ENCODE data around the gene C10orf105. TPM values are rescaled to one million over a fixed set of nuclear protein-coding genes. Genes with fewer than 3 reads are reported as not detected.
A peak's percentile ranks its signal among the peaks of the same experiment; 100 is the strongest.

Gene C10orf105
- total RNA-seq, 3 donors from 2014 or later (not counting 1 experiment from before 2014, with no cell fraction given), result 0.14 to 0.52 (median 0.40) TPM

GRCh38 chr10:71717056-71717455 lies 2.5 kb downstream of the C10orf105 start:
- no peaks in the 10 kb centered on the region for H3K27me3 Mint-ChIP-seq (ENCODE audit: low read depth in 2 of 2)
- H3K4me1 Mint-ChIP-seq, result peaks cover 19 to 45% of the 10 kb centered on the region in 2 donors
- no peak overlapping the region for H3K27ac Mint-ChIP-seq

GRCh38 chr10:71716426-71716825 lies 3.2 kb downstream of the C10orf105 start:
- Mint-ChIP-seq H3K4me1 (peaks cover 20 to 39% of the 10 kb centered on the region in 2 donors), H3K9me3 (no peaks in the 10 kb centered on the region), H3K4me3 (no peak overlapping the region), H3K27me3 (ENCODE audit: low read depth in 2 of 2) (no peaks in the 10 kb centered on the region), H3K27ac (no peak overlapping the region), H3K36me3 (no peaks in the 10 kb centered on the region)
- ATAC-seq (no peak), DNase-seq (no peak)
- H3K27ac ChIP-seq (ENCODE audit: low read length), result no peak overlapping the region
- intact Hi-C loops (cut with micrococcal nuclease), result no loop called here
- TF ChIP-seq CTCF (IDR thresholded peaks at IDR 0.05), result no peak
- H3K4me1 ChIP-seq (ENCODE audit: control insufficient read depth, insufficient read depth, low read length), result peaks cover 46% of the 10 kb centered on the region
- H3K36me3 ChIP-seq (ENCODE audit: control insufficient read depth, insufficient read depth, low read length), result no peaks in the 10 kb centered on the region
- no peaks in the 10 kb centered on the region for H3K27me3 ChIP-seq (ENCODE audit: control insufficient read depth, insufficient read depth, low read length)
- H3K4me3 ChIP-seq (ENCODE audit: low read length), result no peak overlapping the region
- 95% methylated on average over 5 of the region's 5 CpGs for WGBS (ENCODE audit: insufficient coverage)
- no peaks in the 10 kb centered on the region for H3K9me3 ChIP-seq (ENCODE audit: control insufficient read depth, insufficient read depth, low read length)

More at GRCh38 chr10:71717056-71717455, 2.5 kb downstream of the C10orf105 start:
- Histone ChIP-seq H3K36me3 (ENCODE audit: control insufficient read depth, insufficient read depth, low read length) (no peaks in the 10 kb centered on the region), H3K4me3 (ENCODE audit: low read length) (no peak overlapping the region), H3K9me3 (ENCODE audit: control insufficient read depth, insufficient read depth, low read length) (no peaks in the 10 kb centered on the region), H3K27me3 (ENCODE audit: control insufficient read depth, insufficient read depth, low read length) (no peaks in the 10 kb centered on the region), H3K27ac (ENCODE audit: low read length) (no peak overlapping the region), H3K4me1 (ENCODE audit: control insufficient read depth, insufficient read depth, low read length) (peaks cover 41% of the 10 kb centered on the region)
- ATAC-seq (no peak), DNase-seq (no peak)
- no peaks in the 10 kb centered on the region for H3K9me3 Mint-ChIP-seq
- no peak for TF ChIP-seq CTCF (IDR thresholded peaks at IDR 0.05)
- intact Hi-C loops (cut with micrococcal nuclease), result no loop called here
- 87% methylated on average over 4 of the region's 4 CpGs for WGBS (ENCODE audit: insufficient coverage)
- H3K4me3 Mint-ChIP-seq, result no peak overlapping the region
- H3K36me3 Mint-ChIP-seq, result no peaks in the 10 kb centered on the region

GRCh38 chr10:71715860-71716259 lies 3.7 kb downstream of the C10orf105 start:
- Histone ChIP-seq H3K27ac (ENCODE audit: low read length) (no peak overlapping the region), H3K27me3 (ENCODE audit: control insufficient read depth, insufficient read depth, low read length) (no peaks in the 10 kb centered on the region), H3K36me3 (ENCODE audit: control insufficient read depth, insufficient read depth, low read length) (no peaks in the 10 kb centered on the region), H3K4me3 (ENCODE audit: low read length) (no peak overlapping the region), H3K4me1 (ENCODE audit: control insufficient read depth, insufficient read depth, low read length) (peaks cover 46% of the 10 kb centered on the region), H3K9me3 (ENCODE audit: control insufficient read depth, insufficient read depth, low read length) (no peaks in the 10 kb centered on the region)
- no peak for DNase-seq
- no peak overlapping the region for H3K4me3 Mint-ChIP-seq
- no peaks in the 10 kb centered on the region for H3K9me3 Mint-ChIP-seq
- no peak for ATAC-seq
- WGBS (ENCODE audit: insufficient coverage), result 95% methylated on average over 20 of the region's 20 CpGs
- H3K36me3 Mint-ChIP-seq, result no peaks in the 10 kb centered on the region
- TF ChIP-seq CTCF (IDR thresholded peaks at IDR 0.05), result no peak
- intact Hi-C loops (cut with micrococcal nuclease), result no loop called here
- peaks cover 20 to 39% of the 10 kb centered on the region in 2 donors for H3K4me1 Mint-ChIP-seq
- H3K27me3 Mint-ChIP-seq (ENCODE audit: low read depth in 2 of 2), result no peaks in the 10 kb centered on the region
- H3K27ac Mint-ChIP-seq, result no peak overlapping the region

- Mint-ChIP-seq H3K27ac (no peak overlapping the region), H3K9me3 (no peaks in the 10 kb centered on the region), H3K36me3 (no peaks in the 10 kb centered on the region), H3K27me3 (ENCODE audit: low read depth in 2 of 2) (no peaks in the 10 kb centered on the region), H3K4me1 (peaks cover 20 to 35% of the 10 kb centered on the region in 2 donors), H3K4me3 (no peak overlapping the region)
- Histone ChIP-seq H3K9me3 (ENCODE audit: control insufficient read depth, insufficient read depth, low read length) (no peaks in the 10 kb centered on the region), H3K27ac (ENCODE audit: low read length) (peak overlapping the region; percentile 63), H3K36me3 (ENCODE audit: control insufficient read depth, insufficient read depth, low read length) (no peaks in the 10 kb centered on the region), H3K4me3 (ENCODE audit: low read length) (no peak overlapping the region), H3K27me3 (ENCODE audit: control insufficient read depth, insufficient read depth, low read length) (no peaks in the 10 kb centered on the region), H3K4me1 (ENCODE audit: control insufficient read depth, insufficient read depth, low read length) (peaks cover 46% of the 10 kb centered on the region)
- ATAC-seq (no peak), DNase-seq (no peak)
- TF ChIP-seq CTCF (IDR thresholded peaks at IDR 0.05), result no peak
- intact Hi-C loops (cut with micrococcal nuclease), result no loop called here
- WGBS (ENCODE audit: insufficient coverage), result 86% methylated on average over 8 of the region's 8 CpGs
Measured at GRCh38 chr10:71715026-71715425, 4.6 kb downstream of the C10orf105 start.

Measured in natural killer cell (primary cell).